SIG-M5 treated with dmso at 0.1 percent for 504 hours (cell line): ENCODE results near the gene RFTN1.

ENCODE experiments used
- DNase-seq: peaks from one replicate; lab custom pipeline; 2025; ENCODE audit not compliant: unreplicated experiment; lab: John Stamatoyannopoulos, UW

Gene RFTN1

DNA sequence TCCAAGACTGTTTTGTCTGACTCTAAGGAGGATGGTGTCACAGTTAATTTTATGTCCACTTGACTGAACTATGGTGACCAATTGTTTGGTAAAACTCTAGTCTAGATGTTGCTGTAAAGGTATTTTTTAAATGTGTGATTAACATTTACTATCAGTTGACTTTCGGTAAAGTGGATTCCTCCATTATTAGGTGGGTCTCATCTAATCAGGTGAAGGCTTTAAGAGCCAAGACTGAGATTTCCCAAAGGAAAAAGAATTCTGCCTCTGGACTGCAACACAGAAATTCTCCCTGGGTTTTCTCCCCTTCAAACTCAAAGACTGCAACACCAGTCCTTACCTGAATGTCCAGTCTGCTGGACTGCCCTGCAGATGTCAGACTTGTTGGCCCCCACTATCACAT, 129.6 kb downstream of the RFTN1 start:
- DNase-seq, result no peak

DNA sequence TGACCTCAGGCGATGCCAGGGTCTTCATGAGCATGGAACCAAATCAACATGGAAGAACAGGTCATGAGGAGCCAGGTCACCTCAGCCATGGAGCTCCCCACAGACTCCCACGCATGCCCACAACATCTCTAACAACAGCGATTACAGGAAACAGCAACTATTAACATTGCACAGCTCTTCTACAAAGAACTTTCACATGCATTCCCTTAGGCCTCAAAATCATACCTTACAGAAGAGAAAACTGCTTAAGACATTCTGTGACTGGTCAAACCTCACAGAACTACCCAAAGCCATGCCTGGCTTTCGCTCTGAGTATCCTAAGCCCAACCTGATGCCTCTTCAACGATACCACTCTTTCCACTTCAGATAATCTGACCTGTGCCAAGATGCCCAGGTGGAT, 130.7 kb downstream of the RFTN1 start:
- no peak for DNase-seq

DNA sequence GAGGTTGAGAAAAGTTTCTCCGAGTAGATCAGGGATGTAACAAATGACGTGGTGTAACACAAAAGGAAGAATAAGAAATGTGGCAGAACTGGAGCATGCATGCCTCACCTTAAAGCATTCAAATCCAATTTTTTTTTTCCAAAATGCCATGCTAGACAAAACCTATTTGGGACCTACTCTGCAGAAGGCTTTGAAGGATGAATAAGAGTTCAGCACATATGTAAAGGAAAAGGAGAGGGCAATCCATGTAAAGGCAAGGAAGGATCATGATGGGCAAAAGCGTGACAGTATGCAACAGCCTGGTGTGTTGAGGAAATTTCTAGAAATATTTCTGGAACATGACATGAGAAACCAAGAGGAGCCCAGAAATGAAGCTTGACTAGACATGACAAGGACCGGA, 132.1 kb downstream of the RFTN1 start:
- no peak for DNase-seq

DNA sequence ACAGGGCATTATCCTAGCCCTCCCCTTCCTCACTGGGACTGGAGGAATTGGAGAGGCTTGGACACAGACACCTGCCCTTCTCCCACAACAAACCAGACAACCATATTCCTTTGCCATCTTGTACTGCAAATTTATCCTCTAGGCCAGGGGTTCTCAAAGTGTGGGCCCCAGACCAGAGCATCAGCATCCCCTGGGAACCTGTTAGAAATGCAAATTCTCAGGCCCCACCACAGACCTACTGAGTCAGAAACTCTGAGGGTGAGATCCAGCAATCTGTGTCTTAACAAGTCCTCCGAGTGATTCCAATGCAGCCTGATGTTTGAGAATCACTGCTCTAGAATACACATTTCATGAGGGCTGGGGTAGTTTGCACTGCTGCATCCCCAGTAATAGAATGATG, 133.1 kb downstream of the RFTN1 start:
- DNase-seq, result no peak

DNA sequence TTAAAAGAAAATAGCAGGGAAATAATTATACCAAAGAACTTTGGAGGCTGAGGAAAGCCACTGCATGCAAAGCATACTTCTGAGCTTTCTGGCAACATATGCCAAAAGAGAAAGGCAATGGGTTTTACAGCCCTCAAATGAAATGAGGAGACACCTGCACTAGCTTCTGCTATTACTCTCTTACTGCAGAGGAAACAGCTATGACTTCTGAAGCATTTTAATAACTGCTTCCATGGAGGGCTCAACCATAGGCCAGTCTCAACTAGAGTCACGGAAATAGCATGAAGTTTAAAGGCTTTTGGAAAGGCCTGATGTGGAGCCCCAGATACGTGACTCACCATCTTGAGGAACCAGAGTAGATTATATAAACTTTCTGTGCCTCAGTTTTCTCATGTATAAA, 133.7 kb downstream of the RFTN1 start:
- no peak for DNase-seq

DNA sequence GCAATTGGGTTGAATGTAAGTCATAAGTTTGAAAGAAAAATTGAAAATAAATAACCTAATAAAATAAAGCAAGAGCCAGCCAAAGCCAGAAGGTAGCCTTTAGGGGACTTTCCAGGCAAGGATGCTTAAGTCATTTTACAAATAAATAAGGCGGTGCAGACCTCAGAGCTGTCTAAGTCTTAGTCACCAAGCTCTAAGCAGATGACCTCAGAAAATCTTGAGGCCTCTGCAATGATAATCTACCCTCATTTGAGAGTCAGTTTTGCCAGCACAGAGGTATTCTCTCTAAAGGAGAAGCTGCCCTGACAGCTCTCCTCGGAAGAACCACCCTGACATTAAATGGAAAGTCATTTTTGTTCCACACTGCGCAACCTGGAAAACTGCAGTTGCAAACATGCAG, 134.6 kb downstream of the RFTN1 start:
- DNase-seq, result no peak

- DNase-seq, result no peak
Measured at GRCh38 chr3:16378415-16378814, 135.1 kb downstream of the RFTN1 start.

GRCh38 chr3:16377847-16378302, 135.6 kb downstream of the RFTN1 start:
- no peak for DNase-seq

GRCh38 chr3:16377196-16377595, 136.3 kb downstream of the RFTN1 start:
- DNase-seq, result no peak

DNA sequence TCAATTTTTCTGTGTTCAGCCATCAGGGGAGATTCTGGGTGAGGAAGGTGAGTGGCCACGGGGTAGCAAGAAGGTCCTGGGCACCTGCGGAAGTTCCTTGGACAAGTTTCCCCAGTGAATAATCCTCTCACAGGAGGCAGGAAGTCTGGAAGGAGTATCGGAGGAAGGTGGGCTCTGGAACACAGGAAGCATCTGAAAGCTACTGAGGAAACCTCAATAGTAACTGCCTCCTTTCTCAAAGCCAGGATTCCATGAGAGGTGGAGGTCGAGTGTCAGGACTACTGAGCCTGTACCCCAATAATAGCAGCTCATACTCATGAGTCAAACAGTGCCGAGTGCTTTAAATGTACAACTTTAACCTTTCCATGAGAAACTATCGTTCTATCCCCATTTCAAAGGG, 137.6 kb downstream of the RFTN1 start:
- DNase-seq, result no peak

- DNase-seq, result no peak
Measured at GRCh38 chr3:16374935-16375245, 138.6 kb downstream of the RFTN1 start.

- no peak for DNase-seq
Measured at GRCh38 chr3:16374047-16374934, 139.2 kb downstream of the RFTN1 start.

DNA sequence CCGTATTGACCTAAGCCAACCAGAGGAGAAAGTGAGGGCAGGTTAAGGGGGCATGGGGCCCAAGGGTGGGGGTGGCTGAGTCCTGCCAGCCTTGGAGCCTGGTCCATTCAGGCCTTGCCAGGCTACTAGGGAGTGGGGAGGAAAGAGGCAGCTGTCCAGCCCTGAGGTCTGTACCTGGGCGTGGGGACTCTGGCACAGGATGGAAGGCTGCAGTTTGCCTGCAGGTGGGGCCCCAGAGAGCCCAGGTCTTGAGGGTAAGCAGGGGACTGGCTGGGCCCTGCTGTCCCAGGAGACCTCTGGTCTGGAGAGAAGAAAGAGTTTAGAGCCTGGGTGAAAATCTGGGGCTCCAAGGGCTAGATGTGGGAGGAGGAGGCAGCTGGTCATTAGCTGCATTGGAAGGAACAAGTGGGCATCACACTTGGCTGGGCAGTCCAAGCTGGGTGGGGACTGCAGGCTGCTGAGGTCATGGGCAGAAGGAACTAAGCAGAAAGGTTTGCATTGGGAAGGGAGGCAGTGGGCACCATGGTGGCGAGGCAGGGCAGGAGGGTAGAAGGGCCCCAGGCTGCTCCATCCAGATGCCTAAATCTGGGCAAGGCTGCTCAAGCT, 140.1 kb downstream of the RFTN1 start:
- DNase-seq, result no peak

DNA sequence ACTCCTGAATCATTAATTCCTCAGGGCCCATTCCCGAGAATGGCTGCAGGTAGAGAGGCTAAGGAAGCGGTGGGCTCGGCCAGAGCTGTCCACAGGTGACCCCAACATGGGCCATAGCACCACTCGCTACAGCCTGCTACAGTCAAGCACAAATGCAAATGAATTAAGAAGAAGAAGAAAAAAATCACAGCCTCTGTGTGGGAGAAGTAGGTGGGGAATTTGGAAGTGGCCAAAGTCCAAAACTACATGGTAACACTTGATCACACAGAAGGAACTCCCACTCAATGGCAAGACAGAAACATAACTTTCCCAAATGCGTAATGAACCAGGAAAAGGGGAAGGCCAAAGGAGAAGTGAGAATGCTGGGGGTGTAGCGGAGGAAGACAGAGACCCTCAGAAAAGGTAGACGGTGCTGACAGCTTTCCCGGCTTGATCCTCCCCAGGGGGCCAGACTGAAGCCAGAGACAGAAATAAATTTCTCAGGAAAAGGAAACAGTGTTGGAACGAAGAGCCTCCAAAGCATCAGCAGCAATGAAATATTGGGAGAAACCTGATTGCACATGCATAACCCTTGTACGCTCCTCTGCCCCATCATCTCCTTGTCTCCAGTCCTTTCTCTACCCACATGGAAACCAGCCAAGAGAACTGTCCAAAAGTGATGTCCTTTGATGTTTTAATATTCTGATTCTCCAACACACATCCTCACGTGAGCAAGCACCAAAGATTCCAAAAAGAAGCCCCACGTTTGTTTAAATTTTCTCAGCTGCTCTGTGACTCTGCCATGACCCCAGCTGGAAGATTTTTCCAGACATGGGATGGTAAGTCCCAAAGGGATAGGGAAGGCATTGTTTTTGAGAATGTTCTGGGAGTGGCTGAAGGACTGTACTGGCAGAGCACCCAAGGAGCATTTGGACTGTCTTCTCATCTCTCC, 140.9 kb downstream of the RFTN1 start:
- no peak for DNase-seq

- no peak for DNase-seq
Measured at GRCh38 chr3:16370872-16371740, 142.4 kb downstream of the RFTN1 start.

- no peak for DNase-seq
Measured at GRCh38 chr3:16370503-16370871, 143.0 kb downstream of the RFTN1 start.

GRCh38 chr3:16369885-16370284, 143.6 kb downstream of the RFTN1 start:
- DNase-seq, result no peak

DNA sequence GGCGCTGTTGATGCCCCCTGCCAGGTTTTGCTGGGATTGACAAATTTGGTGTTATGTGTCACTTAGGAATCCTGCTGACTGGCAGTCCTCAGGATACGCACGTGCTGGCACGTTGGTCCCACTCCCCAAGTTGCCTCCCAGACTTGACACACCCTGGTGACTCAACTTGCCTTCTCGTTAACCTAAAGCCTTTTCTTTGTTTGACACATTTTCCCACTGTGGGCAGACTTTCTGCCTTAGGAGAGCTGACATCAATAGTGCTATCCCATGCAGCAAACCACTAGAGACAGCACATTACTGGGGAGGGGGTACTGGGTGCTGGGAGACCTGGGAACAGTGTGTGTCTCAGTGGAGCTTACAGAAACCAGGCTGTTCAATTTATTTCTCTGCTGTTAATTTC, 144.2 kb downstream of the RFTN1 start:
- no peak for DNase-seq

DNA sequence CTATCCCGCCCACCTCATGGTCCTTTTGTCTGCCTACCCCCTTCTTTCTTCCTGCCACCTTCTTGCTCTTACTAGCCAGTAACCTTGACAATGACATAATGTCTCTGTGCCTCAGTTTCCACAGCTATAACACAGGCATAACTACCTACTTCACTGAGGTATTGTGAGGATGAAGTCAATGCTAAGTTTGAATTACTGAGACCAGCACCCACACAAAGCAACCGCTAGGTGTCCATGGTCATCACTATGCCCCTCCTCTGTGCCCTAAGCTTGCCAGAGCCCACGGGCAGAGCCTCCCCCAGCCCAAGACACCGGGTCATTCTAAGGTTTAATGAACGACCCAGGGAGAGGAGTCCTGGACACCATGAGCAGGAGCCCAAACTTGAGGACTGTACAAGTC, 146.9 kb downstream of the RFTN1 start:
- no peak for DNase-seq

GRCh38 chr3:16365491-16366128, 147.9 kb downstream of the RFTN1 start:
- DNase-seq, result no peak
